HepG2 (cell line): ENCODE results near the gene NELFCD. TPM values are rescaled to one million over a fixed set of nuclear protein-coding genes. Genes with fewer than 3 reads are reported as not detected.

Source experiments
- ATAC-seq: fragments of 200-7000 bp; cut with Tn5 transposase; 3 replicates; pipeline ENCODE4 v1.9.1; 2020; ENCODE audit warnings: mild to moderate bottlenecking, moderate library complexity
- BruUV-seq: library from RNA; stranded (reverse); fragments of 400-500 nt; replicated peaks from 2 replicates; lab custom pipeline; 2021; lab: Mats Ljungman, UMichigan
- CTCF ChIA-PET: fragments of 300-600 bp; formaldehyde crosslinking; extraction: SDS; loops from one replicate; lab custom pipeline; 2021; ENCODE audit warnings: low total read pairs, inconsistent platforms, low intra/inter-chr PET ratio; lab: Yijun Ruan, JAX
- POLR2A ChIA-PET: fragments of 350-600 bp; sonication (Branson Sonifier 250); formaldehyde crosslinking; loops from one replicate; lab custom pipeline; 2020; ENCODE audit warnings: antibody characterized with exemption, inconsistent platforms; lab: Yijun Ruan, JAX
- DNase-seq: peaks from one replicate; pipeline ENCODE4 v3.0.0-alpha.2; 2015; ENCODE audit warnings: low spot score
- FAIRE-seq: peaks from 3 replicates; lab custom pipeline; 2011; peaks lifted over from hg19 to GRCh38; lab: Jason Lieb, UNC
- H2AFZ ChIP-seq: one replicate; pipeline ENCODE4 v1.6.1; 2011; ENCODE audit warnings: low read length, inconsistent platforms
- H3K27ac ChIP-seq: fragments of 300-600 bp; 3 replicates; pipeline ENCODE4 v1.8.0; 2011; ENCODE audit warnings: mixed run types, mild to moderate bottlenecking, mixed read lengths, low read length, inconsistent platforms; ENCODE audit not compliant: insufficient read depth; ENCODE audit errors: extremely low read length
- H3K27me3 ChIP-seq, 2 experiments: fragments of 200-600 bp in 1 of 2; 2 replicates in 1 of 2; 3 replicates in 1 of 2; pipeline versions ENCODE4 v1.6.0 to v1.8.0; 2011; ENCODE audit warnings: low read length in 2 of 2, mild to moderate bottlenecking in 2 of 2, moderate library complexity in 2 of 2, inconsistent platforms in 1 of 2; ENCODE audit not compliant: insufficient read depth in 2 of 2, control insufficient read depth in 1 of 2
- H3K36me3 ChIP-seq, 2 experiments: fragments of 200-600 bp in 1 of 2; replicated peaks in 1 of 2; 2 replicates in 1 of 2; 3 replicates in 1 of 2; pipeline versions ENCODE4 v1.5.1 to v1.8.0; 2011; ENCODE audit warnings: low read length in 2 of 2, inconsistent platforms in 1 of 2; ENCODE audit not compliant: insufficient read depth in 2 of 2, control insufficient read depth in 1 of 2
- H3K4me1 ChIP-seq: 2 replicates; pipeline ENCODE4 v1.5.1; 2012; ENCODE audit warnings: low read length, inconsistent platforms; ENCODE audit not compliant: insufficient read depth
- H3K4me2 ChIP-seq: 2 replicates; pipeline ENCODE4 v1.6.0; 2011; ENCODE audit warnings: low read depth, low read length, inconsistent platforms
- H3K4me3 ChIP-seq, 3 experiments: fragments of 200-600 bp in 1 of 3; sonication (generic), shearing (Covaris generic) in 1 of 3; replicated peaks in 1 of 3; 2 replicates each; pipeline ENCODE4 v1.5.1; 2011 to 2016; ENCODE audit warnings: low read length in 3 of 3, inconsistent platforms in 2 of 3, low read depth in 2 of 3, mild to moderate bottlenecking in 2 of 3, control low read depth in 1 of 3, mixed read lengths in 1 of 3; ENCODE audit not compliant: insufficient read depth in 1 of 3
- H3K79me2 ChIP-seq: one replicate; pipeline ENCODE4 v1.6.1; 2011; ENCODE audit warnings: low read length, inconsistent platforms; ENCODE audit not compliant: insufficient read depth
- H3K9ac ChIP-seq: 2 replicates; pipeline ENCODE4 v1.6.0; 2011; ENCODE audit warnings: mild to moderate bottlenecking, low read depth, low read length, inconsistent platforms; ENCODE audit not compliant: insufficient read depth
- H3K9me3 ChIP-seq: 2 replicates; pipeline ENCODE4 v1.5.1; 2012; ENCODE audit warnings: mild to moderate bottlenecking, low read length
- H4K20me1 ChIP-seq: 2 replicates; pipeline ENCODE4 v1.6.0; 2011; ENCODE audit warnings: inconsistent platforms, mild to moderate bottlenecking, low read length, moderate library complexity; ENCODE audit not compliant: insufficient read depth
- ARNT2 ChIP-seq: sonication (generic); formaldehyde crosslinking; IDR thresholded peaks from 2 replicates; pipeline ENCODE4 v1.8.0; 2022; ENCODE audit warnings: mild to moderate bottlenecking, low read depth, missing genetic modification reagents, moderate library complexity
- ELF4 ChIP-seq: sonication (generic); formaldehyde crosslinking; IDR thresholded peaks from 2 replicates; pipeline ENCODE4 v1.5.0; 2020; ENCODE audit warnings: missing genetic modification reagents, mild to moderate bottlenecking, moderate library complexity, borderline replicate concordance
- SALL1 ChIP-seq: sonication (generic); formaldehyde crosslinking; IDR thresholded peaks from 2 replicates; pipeline ENCODE4 v1.8.0; 2022; ENCODE audit warnings: mild to moderate bottlenecking, missing genetic modification reagents
- UBTF ChIP-seq: sonication (generic); formaldehyde crosslinking; IDR thresholded peaks from 2 replicates; pipeline ENCODE4 v1.4.0; 2020; ENCODE audit warnings: mild to moderate bottlenecking, missing genetic modification reagents
- ZBTB4 ChIP-seq: sonication (generic); formaldehyde crosslinking; IDR thresholded peaks from 2 replicates; pipeline ENCODE4 v1.4.0; 2020; ENCODE audit warnings: missing genetic modification reagents, mild to moderate bottlenecking, borderline replicate concordance
- ZNF451 ChIP-seq: sonication (generic); formaldehyde crosslinking; IDR thresholded peaks from 2 replicates; pipeline ENCODE4 v1.5.0; 2020; ENCODE audit warnings: mild to moderate bottlenecking, missing genetic modification reagents
- ZNF616 ChIP-seq: sonication (generic); formaldehyde crosslinking; IDR thresholded peaks from 2 replicates; pipeline ENCODE4 v1.5.0; 2020; ENCODE audit warnings: low read depth, mild to moderate bottlenecking, missing genetic modification reagents
- ZNF724P ChIP-seq: sonication (generic); formaldehyde crosslinking; IDR thresholded peaks from 2 replicates; pipeline ENCODE4 v1.8.0; 2022; ENCODE audit warnings: missing genetic modification reagents, borderline replicate concordance
- ZSCAN20 ChIP-seq: sonication (generic); formaldehyde crosslinking; IDR thresholded peaks from 2 replicates; pipeline ENCODE4 v1.4.0; 2020; ENCODE audit warnings: missing genetic modification reagents, mild to moderate bottlenecking, borderline replicate concordance
- WGBS: methylation state at CpG from one replicate; pipeline ENCODE4 v1.1.6; 2017; ENCODE audit warnings: low lambda C conversion rate; 5-methylcytosine and 5-hydroxymethylcytosine counted together
- in situ Hi-C: cut with HindIII; loops from 2 replicates; pipeline ENCODE4 v1.10.0; 2017; ENCODE audit warnings: low pct_unique_long_range_greater_than_20kb; ENCODE audit not compliant: extremely low pct_ligation_motif_present
- intact Hi-C: fragments of 100-400 bp; cut with micrococcal nuclease; formaldehyde crosslinking; loops from one replicate; pipeline ENCODE4 v1.10.0; 2022; ENCODE audit not compliant: unreplicated experiment
- polyA plus RNA-seq, 8 experiments: library from polyadenylated mRNA; depleted of rRNA in 3 of 8; stranded (reverse) in 7 of 8; unstranded in 1 of 8; fragments of >200 nt; fragmentation: Illumina TruSeq in 4 of 8; extraction: Trizol in 4 of 8; gene quantifications; 2 replicates each; pipeline versions ENCODE4 v1.2.1 to v1.2.3, GENCODE V29; 2011 to 2016; ENCODE audit warnings: low read depth in 4 of 8, missing spikeins in 1 of 8, mixed read lengths in 1 of 8; ENCODE audit not compliant: insufficient read depth in 1 of 8
- total RNA-seq, 5 experiments: library from RNA; depleted of rRNA; stranded (reverse); fragments of >200 nt; fragmentation: Illumina TruSeq; extraction: Trizol; gene quantifications; 2 replicates each; pipeline ENCODE4 v1.2.3, GENCODE V29; 2016; ENCODE audit warnings: low read depth in 1 of 5
- TF ChIP-seq, protein P1 (sequence below): sonication (generic); formaldehyde crosslinking; IDR thresholded peaks from 2 replicates; pipeline ENCODE4 v1.4.0; 2020; ENCODE audit warnings: mild to moderate bottlenecking, missing genetic modification reagents
- TF ChIP-seq, protein P2 (sequence below): sonication (generic); formaldehyde crosslinking; IDR thresholded peaks from 2 replicates; pipeline ENCODE4 v1.5.0; 2020; ENCODE audit warnings: mild to moderate bottlenecking, missing genetic modification reagents, moderate library complexity

NELFCD gene
- total and polyA plus RNA-seq, 2 of the 13 experiments (the other 11 are each of a cell fraction or from before 2014, with no cell fraction given) = 159 to 203 TPM

- FAIRE-seq (no peak), ATAC-seq (no peak), DNase-seq (no peak)
- Histone ChIP-seq H3K27ac (peak overlapping the region; percentile 1), H3K9me3 (no peaks in the 10 kb centered on the region), H4K20me1 (peaks cover 21% of the 10 kb centered on the region), H3K4me3 (peak overlapping the region; percentile 75 to 85 (median 80)), H3K79me2 (peaks cover 48% of the 10 kb centered on the region), H3K9ac (peak overlapping the region; percentile 84), H3K4me1 (peaks cover 70% of the 10 kb centered on the region), H2AFZ (no peak overlapping the region), H3K36me3 (peaks cover 14 to 25% of the 10 kb centered on the region in 2 experiments), H3K27me3 (no peaks in the 10 kb centered on the region; a peak in 1 of 5 replicates), H3K4me2 (peak overlapping the region; percentile 87)
- ChIA-PET POLR2A (interaction anchor here (0.7 to 6.7 kb wide), 9 partner anchors 10 to 144 kb away, joined by 3 to 68 read pairs (median 7); partner anchors contain the start of gene ATP5F1E), CTCF (no interaction called here)
- BruUV-seq = TSS peak; percentile 49
- 92% methylated on average over 12 of the region's 12 CpGs for WGBS
- in situ Hi-C loops (loop anchor here (5.0 kb wide), 1 partner anchor 90 kb away; no protein-coding TSS in a partner anchor), intact Hi-C loops (loop anchor here (5.0 kb wide), 2 partner anchors 35 to 90 kb away; partner anchors contain the start of gene TUBB1)
- TF ChIP-seq ZNF724P (CRISPR knock-in tag) = 0 out of 2 replicates have a peak, but pooled peaks have one; percentile 13
- no peak; the same call in 1 of the 2 replicates for TF ChIP-seq UBTF
- peak; percentile 60; the same call in 1 of the 2 replicates for TF ChIP-seq ELF4 (CRISPR knock-in tag)
- TF ChIP-seq SALL1 (CRISPR knock-in tag) = no peak
- TF ChIP-seq ARNT2 = peak; percentile 34; the same call in 1 of the 2 replicates
- TF ChIP-seq ZSCAN20 (CRISPR knock-in tag) = no peak
- TF ChIP-seq ZNF616 (CRISPR knock-in tag) = 0 out of 2 replicates have a peak, but pooled peaks have one; percentile 55
- 0 out of 2 replicates have a peak, but pooled peaks have one; percentile 30 for TF ChIP-seq ZNF451 (CRISPR knock-in tag)
- TF ChIP-seq, protein P1, sequence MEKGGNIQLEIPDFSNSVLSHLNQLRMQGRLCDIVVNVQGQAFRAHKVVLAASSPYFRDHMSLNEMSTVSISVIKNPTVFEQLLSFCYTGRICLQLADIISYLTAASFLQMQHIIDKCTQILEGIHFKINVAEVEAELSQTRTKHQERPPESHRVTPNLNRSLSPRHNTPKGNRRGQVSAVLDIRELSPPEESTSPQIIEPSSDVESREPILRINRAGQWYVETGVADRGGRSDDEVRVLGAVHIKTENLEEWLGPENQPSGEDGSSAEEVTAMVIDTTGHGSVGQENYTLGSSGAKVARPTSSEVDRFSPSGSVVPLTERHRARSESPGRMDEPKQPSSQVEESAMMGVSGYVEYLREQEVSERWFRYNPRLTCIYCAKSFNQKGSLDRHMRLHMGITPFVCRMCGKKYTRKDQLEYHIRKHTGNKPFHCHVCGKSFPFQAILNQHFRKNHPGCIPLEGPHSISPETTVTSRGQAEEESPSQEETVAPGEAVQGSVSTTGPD (CRISPR knock-in tag) = 0 out of 2 replicates have a peak, but pooled peaks have one; percentile 31
- TF ChIP-seq, protein P2, sequence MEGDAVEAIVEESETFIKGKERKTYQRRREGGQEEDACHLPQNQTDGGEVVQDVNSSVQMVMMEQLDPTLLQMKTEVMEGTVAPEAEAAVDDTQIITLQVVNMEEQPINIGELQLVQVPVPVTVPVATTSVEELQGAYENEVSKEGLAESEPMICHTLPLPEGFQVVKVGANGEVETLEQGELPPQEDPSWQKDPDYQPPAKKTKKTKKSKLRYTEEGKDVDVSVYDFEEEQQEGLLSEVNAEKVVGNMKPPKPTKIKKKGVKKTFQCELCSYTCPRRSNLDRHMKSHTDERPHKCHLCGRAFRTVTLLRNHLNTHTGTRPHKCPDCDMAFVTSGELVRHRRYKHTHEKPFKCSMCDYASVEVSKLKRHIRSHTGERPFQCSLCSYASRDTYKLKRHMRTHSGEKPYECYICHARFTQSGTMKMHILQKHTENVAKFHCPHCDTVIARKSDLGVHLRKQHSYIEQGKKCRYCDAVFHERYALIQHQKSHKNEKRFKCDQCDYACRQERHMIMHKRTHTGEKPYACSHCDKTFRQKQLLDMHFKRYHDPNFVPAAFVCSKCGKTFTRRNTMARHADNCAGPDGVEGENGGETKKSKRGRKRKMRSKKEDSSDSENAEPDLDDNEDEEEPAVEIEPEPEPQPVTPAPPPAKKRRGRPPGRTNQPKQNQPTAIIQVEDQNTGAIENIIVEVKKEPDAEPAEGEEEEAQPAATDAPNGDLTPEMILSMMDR (CRISPR knock-in tag) = no peak
- TF ChIP-seq ZBTB4 (CRISPR knock-in tag) = peak; percentile 54; the same call in 1 of the 2 replicates
Observed at GRCh38 chr20:58982406-58983114, 1.5 kb downstream of the NELFCD start.
